OCI-LY1 (cell line): Measurements from ENCODE around the gene CLIC6.

Experiments used
- H2AFZ ChIP-seq: fragments of 200-600 bp; sonication (generic), shearing (Covaris generic); 2 replicates; pipeline ENCODE4 v1.6.0; 2014; ENCODE audit warnings: antibody characterized with exemption, mild to moderate bottlenecking, low read length
- H3F3A ChIP-seq: fragments of 200-600 bp; sonication (generic), shearing (Covaris generic); 2 replicates; pipeline ENCODE4 v1.6.0; 2014; ENCODE audit warnings: mild to moderate bottlenecking, antibody characterized with exemption, low read length, moderate library complexity; ENCODE audit not compliant: insufficient read depth
- H3K27ac ChIP-seq: fragments of 200-600 bp; sonication (generic); 2 replicates; pipeline ENCODE4 v1.5.1; 2014; ENCODE audit warnings: low read length, mixed run types, mild to moderate bottlenecking, low read depth; ENCODE audit not compliant: poor library complexity, severe bottlenecking
- H3K27me3 ChIP-seq: fragments of 200-600 bp; sonication (generic); 2 replicates; pipeline ENCODE4 v1.6.0; 2014; ENCODE audit warnings: antibody characterized with exemption, mild to moderate bottlenecking, low read length, moderate library complexity; ENCODE audit not compliant: insufficient read depth
- H3K36me3 ChIP-seq: fragments of 200-600 bp; sonication (generic); 2 replicates; pipeline ENCODE4 v1.6.1; 2014; ENCODE audit warnings: mild to moderate bottlenecking, antibody characterized with exemption, low read length, moderate library complexity, mixed read lengths; ENCODE audit not compliant: insufficient read depth
- H3K4me1 ChIP-seq: fragments of 200-600 bp; sonication (generic); 2 replicates; pipeline ENCODE4 v1.5.1; 2014; ENCODE audit warnings: mild to moderate bottlenecking, low read length, moderate library complexity; ENCODE audit not compliant: insufficient read depth, severe bottlenecking
- H3K4me2 ChIP-seq: fragments of 200-600 bp; sonication (generic), shearing (Covaris generic); 2 replicates; pipeline ENCODE4 v1.6.1; 2014; ENCODE audit warnings: low read length
- H3K4me3 ChIP-seq: fragments of 200-600 bp; sonication (generic); 2 replicates; pipeline ENCODE4 v1.5.1; 2014; ENCODE audit warnings: low read length, low read depth, mild to moderate bottlenecking, mixed read lengths; ENCODE audit not compliant: poor library complexity, severe bottlenecking
- H3K79me2 ChIP-seq: fragments of 200-600 bp; shearing (Covaris generic); 2 replicates; pipeline ENCODE4 v1.6.1; 2016; ENCODE audit warnings: mixed run types, low read length, mixed read lengths; ENCODE audit not compliant: insufficient read depth
- H3K9ac ChIP-seq: fragments of 200-600 bp; sonication (generic), shearing (Covaris generic); 2 replicates; pipeline ENCODE4 v1.6.1; 2014; ENCODE audit warnings: mild to moderate bottlenecking, low read length, mixed read lengths
- H3K9me2 ChIP-seq: fragments of 200-600 bp; sonication (generic), shearing (Covaris generic); 2 replicates; pipeline ENCODE4 v1.6.1; 2014; ENCODE audit warnings: low read depth, mild to moderate bottlenecking, low read length, mixed read lengths
- H3K9me3 ChIP-seq: fragments of 200-600 bp; shearing (Covaris generic); 2 replicates; pipeline ENCODE4 v1.6.1; 2014; ENCODE audit warnings: low read length, mixed read lengths
- H4K20me1 ChIP-seq: fragments of 200-600 bp; sonication (generic), shearing (Covaris generic); 2 replicates; pipeline ENCODE4 v1.6.0; 2016; ENCODE audit warnings: mild to moderate bottlenecking, low read length; ENCODE audit not compliant: insufficient read depth
- EZH2 ChIP-seq: fragments of 200-600 bp; sonication (generic), shearing (Covaris generic); IDR thresholded peaks from 2 replicates; pipeline ENCODE4 v1.8.0; 2017; ENCODE audit warnings: borderline replicate concordance, mixed run types, mild to moderate bottlenecking, antibody characterized with exemption, low read length, moderate library complexity, mixed read lengths
- TF ChIP-seq, protein P1 (sequence below): fragments of 200-600 bp; sonication (generic), shearing (Covaris generic); IDR thresholded peaks from 2 replicates; pipeline ENCODE4 v1.5.1; 2017; ENCODE audit warnings: mild to moderate bottlenecking, antibody characterized with exemption, low read length, moderate library complexity, mixed read lengths

Gene CLIC6

GRCh38 chr21:34691390-34692032 is 22.7 kb downstream of the CLIC6 start:
- H3K4me2 ChIP-seq: no peak overlapping the region
- no peaks in the 10 kb centered on the region for H4K20me1 ChIP-seq

GRCh38 chr21:34692458-34693020 is 23.7 kb downstream of the CLIC6 start:
- Histone ChIP-seq H3K4me1 (no peaks in the 10 kb centered on the region), H3K4me2 (no peak overlapping the region), H3K36me3 (no peaks in the 10 kb centered on the region), H3F3A (no peaks in the 10 kb centered on the region), H2AFZ (no peak overlapping the region), H3K4me3 (no peak overlapping the region), H3K9me3 (no peaks in the 10 kb centered on the region), H3K27ac (no peak overlapping the region), H3K9ac (no peak overlapping the region), H4K20me1 (no peaks in the 10 kb centered on the region), H3K9me2 (no peaks in the 10 kb centered on the region), H3K79me2 (no peaks in the 10 kb centered on the region), H3K27me3 (no peaks in the 10 kb centered on the region)
- TF ChIP-seq, protein P1, sequence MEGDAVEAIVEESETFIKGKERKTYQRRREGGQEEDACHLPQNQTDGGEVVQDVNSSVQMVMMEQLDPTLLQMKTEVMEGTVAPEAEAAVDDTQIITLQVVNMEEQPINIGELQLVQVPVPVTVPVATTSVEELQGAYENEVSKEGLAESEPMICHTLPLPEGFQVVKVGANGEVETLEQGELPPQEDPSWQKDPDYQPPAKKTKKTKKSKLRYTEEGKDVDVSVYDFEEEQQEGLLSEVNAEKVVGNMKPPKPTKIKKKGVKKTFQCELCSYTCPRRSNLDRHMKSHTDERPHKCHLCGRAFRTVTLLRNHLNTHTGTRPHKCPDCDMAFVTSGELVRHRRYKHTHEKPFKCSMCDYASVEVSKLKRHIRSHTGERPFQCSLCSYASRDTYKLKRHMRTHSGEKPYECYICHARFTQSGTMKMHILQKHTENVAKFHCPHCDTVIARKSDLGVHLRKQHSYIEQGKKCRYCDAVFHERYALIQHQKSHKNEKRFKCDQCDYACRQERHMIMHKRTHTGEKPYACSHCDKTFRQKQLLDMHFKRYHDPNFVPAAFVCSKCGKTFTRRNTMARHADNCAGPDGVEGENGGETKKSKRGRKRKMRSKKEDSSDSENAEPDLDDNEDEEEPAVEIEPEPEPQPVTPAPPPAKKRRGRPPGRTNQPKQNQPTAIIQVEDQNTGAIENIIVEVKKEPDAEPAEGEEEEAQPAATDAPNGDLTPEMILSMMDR: no peak
- no peak for TF ChIP-seq EZH2

More at GRCh38 chr21:34691390-34692032, 22.7 kb downstream of the CLIC6 start:
- Histone ChIP-seq H3K4me1 (no peaks in the 10 kb centered on the region), H3K9me2 (no peaks in the 10 kb centered on the region), H3K79me2 (no peaks in the 10 kb centered on the region), H3K9ac (no peak overlapping the region), H3F3A (no peaks in the 10 kb centered on the region), H3K9me3 (no peaks in the 10 kb centered on the region), H3K27me3 (no peaks in the 10 kb centered on the region), H3K36me3 (no peaks in the 10 kb centered on the region), H2AFZ (no peak overlapping the region), H3K27ac (no peak overlapping the region), H3K4me3 (no peak overlapping the region)
- TF ChIP-seq, protein P1: no peak
- TF ChIP-seq EZH2: no peak

GRCh38 chr21:34693192-34693810 is 24.5 kb downstream of the CLIC6 start:
- Histone ChIP-seq H2AFZ (no peak overlapping the region), H4K20me1 (no peaks in the 10 kb centered on the region), H3K9me3 (no peaks in the 10 kb centered on the region), H3K4me1 (no peaks in the 10 kb centered on the region), H3K36me3 (no peaks in the 10 kb centered on the region), H3K4me3 (no peak overlapping the region), H3F3A (no peaks in the 10 kb centered on the region), H3K4me2 (no peak overlapping the region), H3K27ac (no peak overlapping the region), H3K9me2 (no peaks in the 10 kb centered on the region), H3K9ac (no peak overlapping the region), H3K79me2 (no peaks in the 10 kb centered on the region), H3K27me3 (no peaks in the 10 kb centered on the region)
- TF ChIP-seq, protein P1: peak; percentile 78
- no peak for TF ChIP-seq EZH2
